Body of pancreas (tissue), 4 donors: ENCODE results near the gene KRT12. TPM values are rescaled to one million over a fixed set of nuclear protein-coding genes. Genes with fewer than 3 reads are reported as not detected.

Experiments
- ATAC-seq: fragments of 150-250 bp; one replicate; pipeline ENCODE4 v1.9.1; 2016
- DNase-seq, 4 donors: peaks; one replicate each; pipeline ENCODE4 v3.0.0-alpha.2; 2019
- H3K27ac ChIP-seq, 4 donors: fragments of 200-600 bp; sonication (generic); 1 replicate in 3 of 4; 2 replicates in 1 of 4; pipeline versions ENCODE4 v1.5.1 to v1.6.1; 2016 to 2019; ENCODE audit warnings: mild to moderate bottlenecking in 1 of 4, mixed read lengths in 1 of 4, moderate library complexity in 1 of 4
- H3K27me3 ChIP-seq, 2 donors: fragments of 200-600 bp; sonication (generic); one replicate each; pipeline ENCODE4 v1.6.0; 2016; ENCODE audit warnings: mild to moderate bottlenecking in 1 of 2
- H3K36me3 ChIP-seq, 2 donors: fragments of 200-600 bp; sonication (generic); replicated peaks in 1 of 2; 2 replicates each; pipeline ENCODE4 v1.5.1; 2016; ENCODE audit warnings: low read depth in 2 of 2; ENCODE audit not compliant: insufficient read depth in 1 of 2
- H3K4me1 ChIP-seq: fragments of 200-600 bp; sonication (generic); one replicate; pipeline ENCODE4 v1.6.0; 2016
- H3K4me3 ChIP-seq, 2 donors: fragments of 200-600 bp; sonication (generic); 1 replicate in 1 of 2; 2 replicates in 1 of 2; pipeline ENCODE4 v1.5.1; 2016 to 2019
- H3K9me3 ChIP-seq, 3 donors: fragments of 200-600 bp; sonication (generic); 1 replicate in 2 of 3; 2 replicates in 1 of 3; pipeline ENCODE4 v1.5.1; 2016
- POLR2A ChIP-seq, 3 donors: fragments of 450-650 bp; IDR thresholded peaks; one replicate each; pipeline ENCODE4 v1.6.1; 2016; ENCODE audit warnings: antibody characterized with exemption in 3 of 3, mild to moderate bottlenecking in 2 of 3
- WGBS, 2 donors: methylation state at CpG; one replicate each; pipeline ENCODE4 v1.1.5; 2017; 5-methylcytosine and 5-hydroxymethylcytosine counted together
- intact Hi-C: fragments of 100-400 bp; cut with DNase I; formaldehyde crosslinking; loops from one replicate; pipeline ENCODE4 v1.15.1; 2023
- total RNA-seq, 2 donors: library from RNA; depleted of rRNA; stranded (reverse); fragments of >200 nt; gene quantifications; one replicate each; pipeline ENCODE4 v1.1.0, GENCODE V29; 2016
- TF ChIP-seq, protein P1 (sequence below), 7 experiments: fragments of 450-650 bp in 4 of 7; fragments of 200-600 bp in 3 of 7; sonication (generic) in 3 of 7; IDR thresholded peaks; one replicate each; pipeline ENCODE4 v1.5.1; 2016 to 2019; ENCODE audit warnings: antibody characterized with exemption in 7 of 7

KRT12 gene
- total RNA-seq, 2 donors from 2014 or later = not detected

DNA sequence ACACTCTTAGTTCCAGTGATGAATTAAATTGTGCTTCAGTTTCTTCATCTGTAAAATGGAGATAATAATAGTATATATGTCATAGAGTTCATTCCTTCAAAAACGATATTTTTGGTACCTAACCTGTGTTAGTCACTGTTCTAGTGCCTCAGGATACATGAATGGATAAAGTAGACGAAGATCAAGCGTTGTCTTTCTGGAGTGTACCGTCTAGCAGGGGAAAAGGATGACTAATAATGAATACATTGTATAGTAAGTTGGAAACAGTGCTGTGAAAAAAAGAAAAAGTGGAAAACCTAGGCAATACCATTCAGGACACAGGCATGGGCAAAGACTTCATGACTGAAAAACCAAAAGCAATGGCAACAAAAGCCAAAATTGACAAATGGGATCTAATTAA, 53.2 kb downstream of the KRT12 start:
- TF ChIP-seq, protein P1, sequence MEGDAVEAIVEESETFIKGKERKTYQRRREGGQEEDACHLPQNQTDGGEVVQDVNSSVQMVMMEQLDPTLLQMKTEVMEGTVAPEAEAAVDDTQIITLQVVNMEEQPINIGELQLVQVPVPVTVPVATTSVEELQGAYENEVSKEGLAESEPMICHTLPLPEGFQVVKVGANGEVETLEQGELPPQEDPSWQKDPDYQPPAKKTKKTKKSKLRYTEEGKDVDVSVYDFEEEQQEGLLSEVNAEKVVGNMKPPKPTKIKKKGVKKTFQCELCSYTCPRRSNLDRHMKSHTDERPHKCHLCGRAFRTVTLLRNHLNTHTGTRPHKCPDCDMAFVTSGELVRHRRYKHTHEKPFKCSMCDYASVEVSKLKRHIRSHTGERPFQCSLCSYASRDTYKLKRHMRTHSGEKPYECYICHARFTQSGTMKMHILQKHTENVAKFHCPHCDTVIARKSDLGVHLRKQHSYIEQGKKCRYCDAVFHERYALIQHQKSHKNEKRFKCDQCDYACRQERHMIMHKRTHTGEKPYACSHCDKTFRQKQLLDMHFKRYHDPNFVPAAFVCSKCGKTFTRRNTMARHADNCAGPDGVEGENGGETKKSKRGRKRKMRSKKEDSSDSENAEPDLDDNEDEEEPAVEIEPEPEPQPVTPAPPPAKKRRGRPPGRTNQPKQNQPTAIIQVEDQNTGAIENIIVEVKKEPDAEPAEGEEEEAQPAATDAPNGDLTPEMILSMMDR (IDR thresholded peaks at IDR 0.05) = no peak
- TF ChIP-seq POLR2A (IDR thresholded peaks at IDR 0.05) = no peak
- Histone ChIP-seq H3K27me3 (peaks cover 0 to 4% of the 10 kb centered on the region in 2 donors), H3K4me3 (no peak overlapping the region), H3K36me3 (no peaks in the 10 kb centered on the region), H3K4me1 (peaks cover 7% of the 10 kb centered on the region), H3K27ac (no peak overlapping the region), H3K9me3 (no peaks in the 10 kb centered on the region)
- intact Hi-C loops = no loop called here
- ATAC-seq (no peak), DNase-seq (no peak)
- WGBS, 2 donors = 55 to 60% methylated on average over 4 of the region's 4 CpGs

GRCh38 chr17:40812639-40813038, 54.4 kb downstream of the KRT12 start:
- Histone ChIP-seq H3K27ac (no peak overlapping the region), H3K9me3 (no peaks in the 10 kb centered on the region), H3K36me3 (no peaks in the 10 kb centered on the region), H3K4me1 (no peaks in the 10 kb centered on the region), H3K4me3 (no peak overlapping the region), H3K27me3 (peaks cover 0 to 4% of the 10 kb centered on the region in 2 donors)
- DNase-seq = no peak
- intact Hi-C loops = no loop called here
- 68 to 85% methylated on average over 3 of the region's 3 CpGs for WGBS, 2 donors
- TF ChIP-seq, protein P1 (IDR thresholded peaks at IDR 0.05) = no peak
- no peak for TF ChIP-seq POLR2A (IDR thresholded peaks at IDR 0.05)
- no peak for ATAC-seq

Other genes starting within 250 kb of the KRT12 start
- 10 to 100 TPM; 48.0 to 50.8 TPM for gene SMARCE1, start 219.4 kb downstream of the KRT12 start, total RNA-seq
- gene KRT222, start 202.0 kb downstream of the KRT12 start, total RNA-seq = 1 to 10 TPM in 1 of 2 donors, under 1 TPM in 1; 0.66 to 1.6 TPM
- not detected for gene KRT24, start 163.5 kb downstream of the KRT12 start, total RNA-seq
- gene KRT25, start 111.9 kb downstream of the KRT12 start, total RNA-seq = not detected
- not detected for gene KRT26, start 95.0 kb downstream of the KRT12 start, total RNA-seq
- gene KRT27, start 84.7 kb downstream of the KRT12 start, total RNA-seq = not detected
- not detected for gene KRT28, start 67.3 kb downstream of the KRT12 start, total RNA-seq
- gene KRT10, start 44.6 kb downstream of the KRT12 start, total RNA-seq = 1 to 10 TPM; 3.3 to 8.0 TPM
- not detected for gene KRT20, start 18.0 kb upstream of the KRT12 start, total RNA-seq
- 1 to 10 TPM; 2.3 to 9.6 TPM for gene KRT23, start 70.4 kb upstream of the KRT12 start, total RNA-seq
- not detected for gene KRT39, start 99.7 kb upstream of the KRT12 start, total RNA-seq
- gene KRT40, start 117.1 kb upstream of the KRT12 start, total RNA-seq = 1 to 10 TPM in 1 of 2 donors, not detected in 1; 1.6 TPM
- gene KRTAP3-3, start 126.9 kb upstream of the KRT12 start, total RNA-seq = not detected
- not detected for gene KRTAP3-2, start 132.7 kb upstream of the KRT12 start, total RNA-seq
- gene KRTAP3-1, start 141.9 kb upstream of the KRT12 start, total RNA-seq = not detected
- gene KRTAP1-5, start 160.0 kb upstream of the KRT12 start, total RNA-seq = not detected
- not detected for gene KRTAP1-4, start 163.0 kb upstream of the KRT12 start, total RNA-seq
- not detected for gene KRTAP1-3, start 167.7 kb upstream of the KRT12 start, total RNA-seq
- not detected for gene KRTAP1-1, start 174.2 kb upstream of the KRT12 start, total RNA-seq
- not detected for gene KRTAP2-1, start 180.1 kb upstream of the KRT12 start, total RNA-seq
- gene KRTAP2-2, start 188.0 kb upstream of the KRT12 start, total RNA-seq = not detected
- gene KRTAP2-3, start 192.9 kb upstream of the KRT12 start, total RNA-seq = not detected
- gene KRTAP2-4, start 198.7 kb upstream of the KRT12 start, total RNA-seq = not detected
- gene KRTAP4-7, start 216.9 kb upstream of the KRT12 start, total RNA-seq = not detected
- gene KRTAP4-8, start 230.9 kb upstream of the KRT12 start, total RNA-seq = not detected
- gene KRTAP4-16, start 235.0 kb upstream of the KRT12 start, total RNA-seq = not detected
- not detected for gene KRTAP4-9, start 238.2 kb upstream of the KRT12 start, total RNA-seq